Vagina (tissue), 2 donors: ENCODE results near the gene STAB2.

ENCODE experiments used
- POLR2A ChIP-seq, 2 donors: fragments of 450-650 bp; IDR thresholded peaks; one replicate each; pipeline ENCODE4 v1.6.1; 2017; ENCODE audit warnings: antibody characterized with exemption in 2 of 2, mild to moderate bottlenecking in 2 of 2, moderate library complexity in 2 of 2
- POLR2AphosphoS5 ChIP-seq, 2 donors: sonication (generic); formaldehyde crosslinking; IDR thresholded peaks; one replicate each; pipeline ENCODE4 v1.9.0; 2017; ENCODE audit warnings: antibody characterized with exemption in 2 of 2, mild to moderate bottlenecking in 2 of 2, low read depth in 1 of 2; ENCODE audit not compliant: insufficient read depth in 1 of 2
- TF ChIP-seq, protein P1 (sequence below), 3 experiments: fragments of 450-650 bp in 2 of 3; fragments of 200-600 bp in 1 of 3; sonication (generic) in 1 of 3; IDR thresholded peaks; one replicate each; pipeline ENCODE4 v1.5.1; 2017 to 2019; ENCODE audit warnings: antibody characterized with exemption in 3 of 3, mild to moderate bottlenecking in 2 of 3, moderate library complexity in 2 of 3

DNA sequence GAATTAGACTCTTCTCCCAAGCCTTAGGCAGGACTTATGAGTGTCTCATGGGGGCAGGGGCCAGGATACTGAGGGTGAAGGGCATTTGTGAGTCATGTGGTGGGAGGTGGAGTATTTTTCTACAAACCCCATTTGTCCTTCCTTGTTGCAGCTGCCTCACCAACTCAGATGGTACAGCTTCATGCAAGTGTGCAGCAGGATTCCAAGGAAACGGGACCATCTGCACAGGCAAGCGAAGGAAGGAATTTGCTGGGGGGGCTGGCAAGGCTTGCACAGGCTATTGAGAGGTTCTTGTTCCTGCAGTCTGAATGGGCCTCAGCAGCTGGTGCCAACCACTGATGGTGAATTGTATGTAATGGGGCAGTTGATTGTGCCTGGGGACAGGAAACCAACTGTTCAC, 125.1 kb downstream of the STAB2 start:
- TF ChIP-seq POLR2AphosphoS5 (IDR thresholded peaks at IDR 0.05; ENCODE audit: insufficient read depth in 1 of 2, low read depth in 1 of 2): no peak
- TF ChIP-seq, protein P1, sequence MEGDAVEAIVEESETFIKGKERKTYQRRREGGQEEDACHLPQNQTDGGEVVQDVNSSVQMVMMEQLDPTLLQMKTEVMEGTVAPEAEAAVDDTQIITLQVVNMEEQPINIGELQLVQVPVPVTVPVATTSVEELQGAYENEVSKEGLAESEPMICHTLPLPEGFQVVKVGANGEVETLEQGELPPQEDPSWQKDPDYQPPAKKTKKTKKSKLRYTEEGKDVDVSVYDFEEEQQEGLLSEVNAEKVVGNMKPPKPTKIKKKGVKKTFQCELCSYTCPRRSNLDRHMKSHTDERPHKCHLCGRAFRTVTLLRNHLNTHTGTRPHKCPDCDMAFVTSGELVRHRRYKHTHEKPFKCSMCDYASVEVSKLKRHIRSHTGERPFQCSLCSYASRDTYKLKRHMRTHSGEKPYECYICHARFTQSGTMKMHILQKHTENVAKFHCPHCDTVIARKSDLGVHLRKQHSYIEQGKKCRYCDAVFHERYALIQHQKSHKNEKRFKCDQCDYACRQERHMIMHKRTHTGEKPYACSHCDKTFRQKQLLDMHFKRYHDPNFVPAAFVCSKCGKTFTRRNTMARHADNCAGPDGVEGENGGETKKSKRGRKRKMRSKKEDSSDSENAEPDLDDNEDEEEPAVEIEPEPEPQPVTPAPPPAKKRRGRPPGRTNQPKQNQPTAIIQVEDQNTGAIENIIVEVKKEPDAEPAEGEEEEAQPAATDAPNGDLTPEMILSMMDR (IDR thresholded peaks at IDR 0.05): no peak
- no peak for TF ChIP-seq POLR2A (IDR thresholded peaks at IDR 0.05)
